ENCODE data around the gene FITM1.
A peak's percentile ranks its signal among the peaks of the same experiment; 100 is the strongest.

Gene FITM1

GRCh38 chr14:24144451-24144850 is 14.0 kb downstream of the FITM1 start:
- no peak for TF ChIP-seq CTCF (IDR thresholded peaks at IDR 0.05)
- no peak for TF ChIP-seq ZFX (IDR thresholded peaks at IDR 0.05; ENCODE audit: borderline replicate concordance)
- 0 out of 2 replicates have a peak overlapping the region, but pooled peaks have one; percentile 94 for H3K27ac ChIP-seq

- TF ChIP-seq CTCF (IDR thresholded peaks at IDR 0.05) (no peak), ZFX (IDR thresholded peaks at IDR 0.05; ENCODE audit: borderline replicate concordance) (no peak)
- peak overlapping the region; percentile 93 for H3K27ac ChIP-seq
Observed at GRCh38 chr14:24145219-24145618, 14.8 kb downstream of the FITM1 start.

GRCh38 chr14:24145690-24146452 is 15.4 kb downstream of the FITM1 start:
- no peak for TF ChIP-seq CTCF (IDR thresholded peaks at IDR 0.05)
- TF ChIP-seq ZFX (IDR thresholded peaks at IDR 0.05; ENCODE audit: borderline replicate concordance), result no peak
- peak overlapping the region; percentile 93 for H3K27ac ChIP-seq

GRCh38 chr14:24146453-24146977 is 16.1 kb downstream of the FITM1 start, which contains the start of gene PSME2:
PSME2 (minus strand) TSS chr14:24146610; CDS start chr14:24146581, 29 bp downstream.
- H3K27ac ChIP-seq, result peak within 1 kb of the TSS; percentile 93

GRCh38 chr14:24146978-24147760 is 16.7 kb downstream of the FITM1 start, which contains the start of gene RNF31:
RNF31 (plus strand) TSS chr14:24147498; CDS start chr14:24147699, 201 bp downstream.
- no peak for TF ChIP-seq ZFX (IDR thresholded peaks at IDR 0.05; ENCODE audit: borderline replicate concordance)
- TF ChIP-seq CTCF (IDR thresholded peaks at IDR 0.05), result no peak
- peak within 1 kb of the TSS; percentile 93 for H3K27ac ChIP-seq

More at GRCh38 chr14:24146453-24146977, 16.1 kb downstream of the FITM1 start, which contains the start of gene PSME2:
- TF ChIP-seq CTCF (IDR thresholded peaks at IDR 0.05), result no peak
- TF ChIP-seq ZFX (IDR thresholded peaks at IDR 0.05; ENCODE audit: borderline replicate concordance), result no peak

- H3K27ac ChIP-seq, result peak overlapping the region; percentile 93
- TF ChIP-seq CTCF (IDR thresholded peaks at IDR 0.05), result no peak
- no peak for TF ChIP-seq ZFX (IDR thresholded peaks at IDR 0.05; ENCODE audit: borderline replicate concordance)
Observed at GRCh38 chr14:24147761-24148428, 17.4 kb downstream of the FITM1 start.

Data from 22Rv1 (cell line).